K562 (cell line): ENCODE results near the gene WRAP53. TPM values are rescaled to one million over a fixed set of nuclear protein-coding genes. Genes with fewer than 3 reads are reported as not detected.

Source experiments
- ATAC-seq: fragments of 200-7000 bp; cut with Tn5 transposase; 3 replicates; pipeline ENCODE4 v1.9.1; 2020; ENCODE audit warnings: moderate library complexity
- BruUV-seq: library from RNA; stranded (reverse); fragments of 400-500 nt; replicated peaks from 2 replicates; lab custom pipeline; 2021; lab: Mats Ljungman, UMichigan
- CTCF ChIA-PET: fragments of 300-600 bp; formaldehyde crosslinking; extraction: SDS; loops from one replicate; lab custom pipeline; 2021; ENCODE audit warnings: low intra/inter-chr PET ratio; lab: Yijun Ruan, JAX
- POLR2A ChIA-PET: fragments of 300-600, 350-650 bp; sonication (Branson Sonifier 250); formaldehyde crosslinking; extraction: SDS; loops from one replicate; lab custom pipeline; 2021; ENCODE audit warnings: antibody characterized with exemption, inconsistent platforms; lab: Yijun Ruan, JAX
- DNase-seq, 4 experiments: peaks; one replicate each; pipeline versions ENCODE4 v3.0.0 to v3.0.0-alpha.2; 2011 to 2018; ENCODE audit warnings: low spot score in 3 of 4, mixed read lengths in 3 of 4; ENCODE audit errors: extremely low read depth in 1 of 4
- FAIRE-seq: peaks from 2 replicates; lab custom pipeline; 2011; peaks lifted over from hg19 to GRCh38; lab: Jason Lieb, UNC
- H2AFZ ChIP-seq: 2 replicates; pipeline ENCODE4 v1.6.0; 2011; ENCODE audit warnings: low read depth, low read length, control low read depth, inconsistent platforms
- H3K27ac ChIP-seq: fragments of 200-600 bp; 3 replicates; pipeline ENCODE4 v1.8.0; 2011; ENCODE audit warnings: low read depth, mild to moderate bottlenecking, control low read depth, inconsistent platforms, low read length, moderate library complexity, mixed read lengths; ENCODE audit errors: extremely low read depth
- H3K27me3 ChIP-seq, 2 experiments: fragments of 300-600 bp in 1 of 2; 2 replicates in 1 of 2; 3 replicates in 1 of 2; pipeline versions ENCODE4 v1.6.0 to v1.8.0; 2011; ENCODE audit warnings: inconsistent platforms in 2 of 2, low read length in 2 of 2, mild to moderate bottlenecking in 1 of 2, mixed read lengths in 1 of 2, moderate library complexity in 1 of 2; ENCODE audit not compliant: control insufficient read depth in 2 of 2, insufficient read depth in 2 of 2
- H3K36me3 ChIP-seq: fragments of 300-600 bp; 3 replicates; pipeline ENCODE4 v1.8.0; 2011; ENCODE audit warnings: mild to moderate bottlenecking, low read length, inconsistent platforms; ENCODE audit not compliant: control insufficient read depth, insufficient read depth
- H3K4me1 ChIP-seq, 2 experiments: fragments of 200-600 bp in 1 of 2; replicated peaks in 1 of 2; 2 replicates in 1 of 2; 3 replicates in 1 of 2; pipeline versions ENCODE4 v1.5.1 to v1.8.0; 2011; ENCODE audit warnings: inconsistent platforms in 2 of 2, low read length in 2 of 2, mild to moderate bottlenecking in 1 of 2, mixed read lengths in 1 of 2, moderate library complexity in 1 of 2; ENCODE audit not compliant: control insufficient read depth in 2 of 2, insufficient read depth in 2 of 2
- H3K4me2 ChIP-seq: 2 replicates; pipeline ENCODE4 v1.6.1; 2011; ENCODE audit warnings: low read length, control low read depth, inconsistent platforms, mixed read lengths; ENCODE audit not compliant: insufficient read depth
- H3K4me3 ChIP-seq: fragments of 200-600 bp; sonication (generic), shearing (Covaris generic); 2 replicates; pipeline ENCODE4 v1.5.1; 2016; ENCODE audit warnings: control low read depth, inconsistent platforms
- H3K79me2 ChIP-seq: fragments of 200-600 bp; 3 replicates; pipeline ENCODE4 v1.8.0; 2011; ENCODE audit warnings: low read length, inconsistent platforms; ENCODE audit not compliant: control insufficient read depth, insufficient read depth
- H3K9ac ChIP-seq, 2 experiments: 2 replicates each; pipeline versions ENCODE4 v1.6.0 to v1.6.1; 2011; ENCODE audit warnings: low read depth in 2 of 2, low read length in 2 of 2, control low read depth in 1 of 2, inconsistent platforms in 1 of 2, mild to moderate bottlenecking in 1 of 2, mixed read lengths in 1 of 2; ENCODE audit not compliant: insufficient read depth in 1 of 2
- H3K9me1 ChIP-seq: one replicate; pipeline ENCODE4 v1.6.0; 2011; ENCODE audit warnings: inconsistent platforms, mild to moderate bottlenecking, low read length, moderate library complexity; ENCODE audit not compliant: control insufficient read depth, insufficient read depth
- H3K9me3 ChIP-seq: replicated peaks from 2 replicates; pipeline ENCODE4 v1.5.1; 2011; ENCODE audit warnings: low read depth, low read length, inconsistent platforms; ENCODE audit not compliant: control insufficient read depth, insufficient read depth
- H4K20me1 ChIP-seq: replicated peaks from 2 replicates; pipeline ENCODE4 v1.6.1; 2011; ENCODE audit warnings: low read length, inconsistent platforms, mixed read lengths; ENCODE audit not compliant: control insufficient read depth, insufficient read depth
- ARID4B ChIP-seq: sonication (generic); formaldehyde crosslinking; IDR thresholded peaks from 2 replicates; pipeline ENCODE4 v1.8.0; 2022; ENCODE audit warnings: mild to moderate bottlenecking, missing genetic modification reagents
- BDP1 ChIP-seq: IDR thresholded peaks from 3 replicates; pipeline ENCODE4 v1.6.1; 2011; ENCODE audit not compliant: insufficient read length, insufficient read depth
- CHD1 ChIP-seq: fragments of 200-600 bp; sonication (generic); IDR thresholded peaks from one replicate; pipeline ENCODE4 v1.6.1; 2012; ENCODE audit warnings: mild to moderate bottlenecking, moderate library complexity, low read length, inconsistent platforms
- DDX20 ChIP-seq: fragments of 450-650 bp; IDR thresholded peaks from 2 replicates; pipeline ENCODE4 v1.6.1; 2016; ENCODE audit warnings: missing genetic modification characterization, low read depth, mild to moderate bottlenecking, missing compliant biosample characterization, moderate library complexity
- GABPA ChIP-seq: fragments of 200-800 bp; sonication (Bioruptor generic); conservative IDR thresholded peaks from 2 replicates; pipeline ENCODE4 v1.6.1; 2016; ENCODE audit warnings: low read depth, missing genetic modification characterization, missing compliant biosample characterization
- HIVEP1 ChIP-seq: fragments of 250-450 bp; sonication (Bioruptor Pico); IDR thresholded peaks from 2 replicates; pipeline ENCODE4 v1.4.0; 2020; ENCODE audit warnings: mild to moderate bottlenecking
- HNRNPL ChIP-seq: fragments of 200-400 bp; formaldehyde crosslinking; IDR thresholded peaks from 2 replicates; pipeline ENCODE4 v1.6.1; 2017; ENCODE audit warnings: low read depth, mild to moderate bottlenecking, low read length
- MNT ChIP-seq, 2 experiments: fragments of 450-650 bp; conservative IDR thresholded peaks; 2 replicates each; pipeline ENCODE4 v1.6.1; 2017; ENCODE audit warnings: mild to moderate bottlenecking in 2 of 2, moderate library complexity in 2 of 2
- NCOA6 ChIP-seq: fragments of 450-650 bp; IDR thresholded peaks from 2 replicates; pipeline ENCODE4 v1.6.1; 2017; ENCODE audit warnings: mild to moderate bottlenecking
- NUFIP1 ChIP-seq: fragments of 450-650 bp; IDR thresholded peaks from 2 replicates; pipeline ENCODE4 v1.6.1; 2018; ENCODE audit not compliant: partially characterized antibody
- RBM17 ChIP-seq: fragments of 200-400 bp; formaldehyde crosslinking; IDR thresholded peaks from 2 replicates; pipeline ENCODE4 v1.6.1; 2017; ENCODE audit warnings: low read depth, mild to moderate bottlenecking, low read length, borderline replicate concordance
- YY1 ChIP-seq, 3 experiments: IDR thresholded peaks; 2 replicates each; pipeline ENCODE4 v1.6.1; 2011; ENCODE audit warnings: low read length in 2 of 3, mild to moderate bottlenecking in 2 of 3, moderate library complexity in 2 of 3, borderline replicate concordance in 1 of 3, control low read depth in 1 of 3, low read depth in 1 of 3; ENCODE audit not compliant: insufficient read depth in 3 of 3, insufficient replicate concordance in 2 of 3, control insufficient read depth in 1 of 3, insufficient read length in 1 of 3; ENCODE audit errors: extremely low read depth in 1 of 3
- ZNF133 ChIP-seq: fragments of 250-450 bp; sonication (Bioruptor Pico); IDR thresholded peaks from 2 replicates; pipeline ENCODE4 v1.4.0; 2020; ENCODE audit warnings: mild to moderate bottlenecking
- ZNF436 ChIP-seq: fragments of 250-450, 450-650 bp; sonication (Bioruptor Pico); formaldehyde crosslinking; IDR thresholded peaks from 2 replicates; pipeline ENCODE4 v1.7.0; 2020; ENCODE audit warnings: mild to moderate bottlenecking
- ZNF696 ChIP-seq: fragments of 250-450 bp; sonication (Bioruptor Pico); conservative IDR thresholded peaks from 2 replicates; pipeline ENCODE4 v1.4.0; 2020; ENCODE audit warnings: mild to moderate bottlenecking, moderate library complexity
- ZNF764 ChIP-seq: fragments of 250-450 bp; sonication (Bioruptor Pico); IDR thresholded peaks from 2 replicates; pipeline ENCODE4 v1.4.0; 2020; ENCODE audit warnings: low read depth, mild to moderate bottlenecking, moderate library complexity
- WGBS: fragments of 100-300 bp; shearing (Covaris generic); methylation state at CpG from one replicate; pipeline ENCODE4 v1.1.6; 2016; ENCODE audit warnings: low coverage, mixed read lengths; ENCODE audit not compliant: insufficient coverage; ENCODE audit errors: missing lambda C conversion rate; 5-methylcytosine and 5-hydroxymethylcytosine counted together
- in situ Hi-C: fragments of 300-500 bp; cut with MboI; formaldehyde crosslinking; loops from 4 replicates; pipeline ENCODE4 v1.15.0; 2018; ENCODE audit warnings: inconsistent platforms, mixed read lengths
- intact Hi-C: fragments of 100-400 bp; cut with micrococcal nuclease; formaldehyde crosslinking; loops from 2 replicates; pipeline ENCODE4 v1.14.2; 2022
- polyA plus RNA-seq, 8 experiments: library from polyadenylated mRNA; depleted of rRNA in 4 of 8; stranded (reverse) in 5 of 8; unstranded in 3 of 8; fragments of >200 nt; fragmentation: Nextera tagmentation in 2 of 8; fragmentation: Illumina TruSeq in 1 of 8; extraction: Ambion mirVana in 2 of 8; extraction: Trizol in 1 of 8; gene quantifications; 2 replicates each; pipeline versions ENCODE4 v1.2.1 to v1.2.3, GENCODE V29; 2011 to 2014; ENCODE audit warnings: inconsistent platforms in 1 of 8, missing spikeins in 1 of 8
- total RNA-seq, 7 experiments: library from RNA; depleted of rRNA in 6 of 7; stranded (reverse); fragments of >200 nt in 6 of 7; fragmentation: Illumina TruSeq in 2 of 7; extraction: Trizol in 2 of 7; gene quantifications; 2 replicates each; pipeline versions ENCODE4 v1.2.1 to v1.2.3, GENCODE V29; 2011 to 2021; ENCODE audit warnings: low replicate concordance in 1 of 7

Gene WRAP53
- total and polyA plus RNA-seq, 9 of the 15 experiments (the other 6 are each of a cell fraction or from before 2014, with no cell fraction given), result 0.72 to 18.2 (median 13.4) TPM

- BruUV-seq, result no TSS peak
- Histone ChIP-seq H3K9ac (no peak overlapping the region), H3K4me1 (no peaks in the 10 kb centered on the region), H2AFZ (no peak overlapping the region), H3K27me3 (no peaks in the 10 kb centered on the region), H3K4me3 (no peak overlapping the region), H3K27ac (no peak overlapping the region), H3K36me3 (peaks cover 27% of the 10 kb centered on the region), H4K20me1 (no peaks in the 10 kb centered on the region), H3K4me2 (no peak overlapping the region), H3K9me3 (peaks cover 2% of the 10 kb centered on the region), H3K9me1 (no peaks in the 10 kb centered on the region), H3K79me2 (no peaks in the 10 kb centered on the region)
- ATAC-seq, result no peak
- ChIA-PET CTCF (interaction anchor here (0.6 kb wide), 1 partner anchor 225 kb away, joined by 3 read pairs; no protein-coding TSS in a partner anchor), POLR2A (interaction anchor here (9.2 kb wide), 1 partner anchor 18 kb away, joined by 66 read pairs; the partner anchor contains the start of genes TP53 and WRAP53)
- no peak for FAIRE-seq
- DNase-seq, result no peak
- TF ChIP-seq MNT (conservative IDR thresholded peaks at IDR 0.05), result no peak
- TF ChIP-seq NCOA6, result no peak
- TF ChIP-seq NUFIP1, result no peak
- no peak for TF ChIP-seq YY1 (IDR thresholded peaks at IDR 0.05; ENCODE audit: borderline replicate concordance in 1 of 3, control insufficient read depth in 1 of 3, extremely low read depth in 1 of 3, insufficient read depth in 3 of 3, insufficient read length in 1 of 3, insufficient replicate concordance in 2 of 3, low read depth in 1 of 3, low read length in 2 of 3)
- no peak for TF ChIP-seq ZNF436 (CRISPR knock-in tag)
- no peak for TF ChIP-seq ZNF764 (CRISPR knock-in tag)
- TF ChIP-seq CHD1, result no peak
- no peak for TF ChIP-seq BDP1
- TF ChIP-seq GABPA (tag), result no peak
- no peak for TF ChIP-seq HNRNPL
- no peak for TF ChIP-seq ARID4B
- TF ChIP-seq HIVEP1 (CRISPR knock-in tag), result no peak
- no peak for TF ChIP-seq ZNF133
- TF ChIP-seq ZNF696 (CRISPR knock-in tag), result no peak
- no peak for TF ChIP-seq RBM17
- no peak for TF ChIP-seq DDX20 (tag)
- WGBS, result 95% methylated on average over 4 of the region's 7 CpGs
- in situ Hi-C loops (no loop called here), intact Hi-C loops (no loop called here)
Measured at GRCh38 chr17:7668482-7668881, 19.8 kb upstream of the WRAP53 start.
